Chondrocyte (in vitro differentiated cells): ENCODE measurements around the gene NRARP. TPM values are rescaled to one million over a fixed set of nuclear protein-coding genes. Genes with fewer than 3 reads are reported as not detected.

ENCODE experiments used
- DNase-seq: peaks from one replicate; pipeline ENCODE4 v3.0.0; 2021; ENCODE audit warnings: mixed read lengths, low spot score
- H3K27ac Mint-ChIP-seq: one replicate; pipeline ENCODE4 v1.8.0; 2021; ENCODE audit warnings: mild to moderate bottlenecking, moderate library complexity, mixed read lengths; ENCODE audit not compliant: unreplicated experiment
- H3K27me3 Mint-ChIP-seq: 2 replicates; pipeline ENCODE4 v1.8.0; 2021; ENCODE audit warnings: low read depth, mixed read lengths
- H3K36me3 Mint-ChIP-seq: 2 replicates; pipeline ENCODE4 v1.8.0; 2021; ENCODE audit warnings: low read depth, mixed read lengths
- H3K4me1 Mint-ChIP-seq: 2 replicates; pipeline ENCODE4 v1.8.0; 2021; ENCODE audit warnings: low read depth, mild to moderate bottlenecking, mixed read lengths
- H3K4me3 Mint-ChIP-seq: one replicate; pipeline ENCODE4 v1.8.0; 2021; ENCODE audit warnings: mild to moderate bottlenecking, moderate library complexity, mixed read lengths; ENCODE audit not compliant: unreplicated experiment
- H3K9me3 Mint-ChIP-seq: 2 replicates; pipeline ENCODE4 v1.8.0; 2021; ENCODE audit warnings: low read depth, mixed read lengths
- long read RNA-seq: library from polyadenylated mRNA; stranded (forward); transcript quantifications from one replicate; pipeline ENCODE4 v2.0.0, GENCODE V29; 2021
- total RNA-seq: library from RNA; stranded (reverse); gene quantifications from 3 replicates; pipeline ENCODE4 v1.2.1, GENCODE V29; 2021
- TF ChIP-seq, protein P1 (sequence below): fragments of 200-600 bp; sonication (generic); IDR thresholded peaks from 2 replicates; pipeline ENCODE4 v1.5.0; 2021; ENCODE audit warnings: antibody characterized with exemption, mild to moderate bottlenecking, moderate library complexity

The NRARP gene, protein sequence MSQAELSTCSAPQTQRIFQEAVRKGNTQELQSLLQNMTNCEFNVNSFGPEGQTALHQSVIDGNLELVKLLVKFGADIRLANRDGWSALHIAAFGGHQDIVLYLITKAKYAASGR
- total RNA-seq, result 0.39 to 6.9 TPM (median 6.7 TPM) in 3 replicates
- long read RNA-seq, transcript NRARP-201 (1 exons, 1,770 nt), result major isoform, 26 of 26 reads
- long read RNA-seq, partial matches to known transcripts, result 0 of 26 reads
- long read RNA-seq, other reads (novel, unspliced or antisense), result 0 of 26 reads

DNA sequence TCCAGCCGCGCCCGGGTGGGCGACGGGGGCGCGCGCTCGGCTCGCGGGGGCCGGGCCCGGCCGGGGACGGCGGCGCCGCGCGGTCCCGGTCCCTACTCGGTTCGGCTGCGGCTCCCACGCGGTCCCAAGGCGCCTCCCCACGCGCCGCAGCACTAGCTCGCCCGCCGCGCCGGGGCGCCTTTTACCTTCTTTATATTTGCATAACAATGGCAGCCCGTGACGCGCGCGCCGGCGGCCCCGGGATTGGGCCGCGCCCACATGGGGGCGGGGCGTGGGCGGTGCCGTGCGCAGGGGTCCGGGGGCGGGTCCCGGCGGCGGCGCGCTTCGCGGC lies at the start of gene NRARP:
Gene NRARP (minus strand): TSS at position 154 of the 331 bp plus-strand sequence. CDS start 343 bp downstream, outside the sequence.
- H3K27me3 Mint-ChIP-seq, result no peaks in the 10 kb centered on the region
- no peaks in the 10 kb centered on the region for H3K36me3 Mint-ChIP-seq
- H3K4me3 Mint-ChIP-seq, result peak within 1 kb of the TSS; percentile 74
- H3K9me3 Mint-ChIP-seq, result no peaks in the 10 kb centered on the region
- peaks cover 23% of the 10 kb centered on the region for H3K4me1 Mint-ChIP-seq
- H3K27ac Mint-ChIP-seq, result peak within 1 kb of the TSS; percentile 22
- TF ChIP-seq, protein P1, sequence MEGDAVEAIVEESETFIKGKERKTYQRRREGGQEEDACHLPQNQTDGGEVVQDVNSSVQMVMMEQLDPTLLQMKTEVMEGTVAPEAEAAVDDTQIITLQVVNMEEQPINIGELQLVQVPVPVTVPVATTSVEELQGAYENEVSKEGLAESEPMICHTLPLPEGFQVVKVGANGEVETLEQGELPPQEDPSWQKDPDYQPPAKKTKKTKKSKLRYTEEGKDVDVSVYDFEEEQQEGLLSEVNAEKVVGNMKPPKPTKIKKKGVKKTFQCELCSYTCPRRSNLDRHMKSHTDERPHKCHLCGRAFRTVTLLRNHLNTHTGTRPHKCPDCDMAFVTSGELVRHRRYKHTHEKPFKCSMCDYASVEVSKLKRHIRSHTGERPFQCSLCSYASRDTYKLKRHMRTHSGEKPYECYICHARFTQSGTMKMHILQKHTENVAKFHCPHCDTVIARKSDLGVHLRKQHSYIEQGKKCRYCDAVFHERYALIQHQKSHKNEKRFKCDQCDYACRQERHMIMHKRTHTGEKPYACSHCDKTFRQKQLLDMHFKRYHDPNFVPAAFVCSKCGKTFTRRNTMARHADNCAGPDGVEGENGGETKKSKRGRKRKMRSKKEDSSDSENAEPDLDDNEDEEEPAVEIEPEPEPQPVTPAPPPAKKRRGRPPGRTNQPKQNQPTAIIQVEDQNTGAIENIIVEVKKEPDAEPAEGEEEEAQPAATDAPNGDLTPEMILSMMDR, result no peak
- no peak for DNase-seq

DNA sequence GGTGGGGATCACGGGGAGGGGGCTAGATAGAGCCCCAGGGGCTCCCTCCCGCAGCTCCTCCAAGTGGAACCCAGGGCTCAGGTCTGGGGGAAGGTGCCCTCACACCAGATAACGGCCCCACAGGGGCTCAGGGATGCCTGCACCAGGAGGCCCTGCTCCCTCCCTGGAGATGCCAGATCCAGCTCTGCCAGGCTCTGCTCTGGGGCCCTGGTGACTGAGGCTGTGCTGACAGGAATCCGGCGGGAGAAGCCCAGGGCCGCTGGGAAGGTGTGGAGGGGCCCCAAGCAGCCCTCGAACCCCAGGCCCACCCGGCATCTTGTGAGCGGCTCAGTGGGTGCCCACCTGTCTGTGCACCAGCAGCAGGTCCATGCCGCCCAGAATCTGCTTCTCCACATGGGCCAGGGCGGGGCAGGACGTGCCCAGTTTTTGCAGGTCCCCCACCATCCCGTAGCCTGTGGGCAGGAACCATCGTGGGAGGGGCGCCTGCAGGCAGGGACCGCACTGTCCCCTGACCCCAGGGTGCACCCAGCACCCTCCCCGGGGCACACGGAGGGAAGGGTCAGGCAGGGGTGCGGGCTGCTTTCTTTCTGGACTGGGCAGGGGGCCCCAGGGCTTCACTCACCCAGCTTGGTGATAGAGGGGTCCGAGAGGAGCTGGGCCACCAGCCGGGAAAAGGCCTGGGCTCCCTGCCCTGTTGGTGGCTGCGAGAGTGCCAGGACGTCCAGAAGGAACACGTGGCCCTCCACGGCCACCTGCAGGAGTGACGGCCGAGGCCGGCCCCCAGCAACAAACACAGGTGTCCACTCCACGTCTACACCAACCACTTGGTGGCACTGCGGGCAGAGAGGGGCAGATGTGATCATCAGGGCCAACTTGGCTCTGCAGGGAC lies 48.9 kb upstream of the NRARP start:
- no peak overlapping the region for H3K4me3 Mint-ChIP-seq
- H3K27ac Mint-ChIP-seq, result no peak overlapping the region
- no peaks in the 10 kb centered on the region for H3K27me3 Mint-ChIP-seq
- TF ChIP-seq, protein P1, result no peak
- H3K4me1 Mint-ChIP-seq, result no peaks in the 10 kb centered on the region
- peaks cover 11% of the 10 kb centered on the region for H3K36me3 Mint-ChIP-seq
- H3K9me3 Mint-ChIP-seq, result peaks cover 5% of the 10 kb centered on the region
- DNase-seq, result no peak

DNA sequence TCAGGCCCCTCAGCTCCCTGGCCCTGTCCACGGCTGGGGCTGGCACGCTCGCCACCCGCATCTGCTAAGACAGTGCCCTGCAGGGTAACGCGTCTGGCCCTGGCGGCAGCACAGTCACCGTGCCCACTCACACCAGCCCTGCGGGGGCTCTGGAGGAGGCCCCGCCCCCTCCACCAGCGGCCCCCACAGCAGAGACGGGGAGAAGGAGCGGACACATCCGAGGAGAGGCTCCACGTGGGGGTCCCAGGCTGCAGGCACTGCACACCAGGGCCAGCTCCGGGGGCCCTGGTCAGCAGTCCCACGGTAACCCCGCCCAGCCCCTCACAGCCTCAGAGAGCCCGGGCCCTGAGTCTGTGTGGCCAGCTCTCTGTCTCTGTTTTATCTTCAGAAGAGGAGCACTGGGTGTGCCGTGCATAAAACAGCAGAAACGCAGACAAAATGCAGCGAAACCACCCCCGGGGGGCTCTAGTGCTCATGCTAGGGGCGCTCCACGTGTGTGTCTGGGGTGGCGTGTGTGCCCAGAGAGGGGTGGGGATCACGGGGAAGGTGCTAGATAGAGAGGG lies 47.5 kb upstream of the NRARP start:
- H3K27ac Mint-ChIP-seq, result no peak overlapping the region
- peaks cover 5% of the 10 kb centered on the region for H3K9me3 Mint-ChIP-seq
- no peak overlapping the region for H3K4me3 Mint-ChIP-seq
- DNase-seq, result no peak
- TF ChIP-seq, protein P1, result no peak
- peaks cover 13% of the 10 kb centered on the region for H3K36me3 Mint-ChIP-seq
- H3K4me1 Mint-ChIP-seq, result no peaks in the 10 kb centered on the region
- H3K27me3 Mint-ChIP-seq, result no peaks in the 10 kb centered on the region

DNA sequence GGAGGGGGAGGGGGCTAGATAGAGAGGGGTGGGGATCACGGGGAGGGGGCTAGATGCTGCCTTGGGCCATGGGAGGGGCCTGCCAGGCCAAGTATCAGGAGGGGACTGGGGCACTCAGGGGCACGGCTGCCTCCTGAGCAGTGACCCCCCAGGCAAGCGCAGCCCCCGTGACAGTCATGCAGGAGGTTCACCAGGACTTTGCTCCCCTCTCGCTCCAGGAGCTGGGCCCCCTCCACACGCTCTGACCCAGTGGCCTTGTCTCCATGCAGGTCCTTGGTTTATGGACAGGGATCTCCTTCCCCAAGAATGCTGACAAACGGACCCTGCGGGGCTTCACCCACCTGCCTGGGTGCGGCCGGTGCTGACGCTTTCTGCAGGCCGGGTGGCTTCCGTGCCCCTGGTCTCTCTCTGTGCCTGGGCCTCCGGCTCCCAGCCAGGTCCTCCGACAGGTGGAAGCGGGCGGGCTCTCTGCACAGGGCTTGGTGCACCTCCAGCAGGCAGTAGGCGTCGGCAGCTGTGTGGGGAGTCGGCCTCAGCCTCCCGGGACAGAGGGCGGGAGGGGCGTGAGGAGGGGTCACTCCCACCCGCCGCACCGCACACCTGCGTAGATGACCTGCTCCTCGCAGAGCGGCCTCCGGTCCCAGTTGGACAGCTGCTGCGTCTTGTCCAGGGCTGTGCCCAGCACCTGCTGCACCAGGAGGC lies 46.8 kb upstream of the NRARP start:
- peaks cover 15% of the 10 kb centered on the region for H3K36me3 Mint-ChIP-seq
- no peaks in the 10 kb centered on the region for H3K4me1 Mint-ChIP-seq
- no peak overlapping the region for H3K27ac Mint-ChIP-seq
- no peaks in the 10 kb centered on the region for H3K27me3 Mint-ChIP-seq
- no peak overlapping the region for H3K4me3 Mint-ChIP-seq
- TF ChIP-seq, protein P1, result no peak
- no peak for DNase-seq
- H3K9me3 Mint-ChIP-seq, result peaks cover 5% of the 10 kb centered on the region

DNA sequence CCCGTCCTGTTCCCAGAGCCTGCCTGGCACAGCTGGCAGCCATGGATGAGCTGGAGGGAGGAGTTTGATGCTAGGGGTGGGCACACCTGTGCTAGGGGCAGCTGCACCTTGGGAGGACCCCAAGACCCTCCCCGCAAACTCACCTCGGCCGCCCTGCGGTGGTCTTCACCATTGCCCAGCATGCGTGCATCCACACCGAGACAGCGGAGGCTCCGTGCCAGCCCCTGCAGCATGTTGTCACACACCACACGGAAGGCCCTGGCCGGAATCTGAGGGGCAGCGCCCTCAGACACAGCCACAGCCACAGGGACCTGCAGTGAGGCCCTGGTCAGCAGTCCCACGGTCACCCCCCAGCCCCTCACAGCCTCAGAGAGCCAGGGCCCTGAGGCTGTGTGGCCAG lies 45.9 kb upstream of the NRARP start:
- TF ChIP-seq, protein P1, result no peak
- DNase-seq, result no peak
- Mint-ChIP-seq H3K9me3 (peaks cover 5% of the 10 kb centered on the region), H3K27ac (no peak overlapping the region), H3K27me3 (no peaks in the 10 kb centered on the region), H3K4me3 (no peak overlapping the region), H3K36me3 (peaks cover 18% of the 10 kb centered on the region), H3K4me1 (no peaks in the 10 kb centered on the region)
